Esophagus squamous epithelium (tissue), 5 donors: Measurements from ENCODE around the gene DYNC2H1. TPM values are rescaled to one million over a fixed set of nuclear protein-coding genes. Genes with fewer than 3 reads are reported as not detected.
"Not testable (repeated sequence)": the region's sequence is repeated elsewhere in the genome, so short reads cannot be mapped to it uniquely, and the experiment has no call there.

Experiments
- DNase-seq: peaks from one replicate; lab custom pipeline; 2025; lab: John Stamatoyannopoulos, UW
- H3K27ac ChIP-seq, 4 donors: fragments of 200-600 bp; sonication (generic); one replicate each; pipeline ENCODE4 v1.5.1; 2016 to 2019; ENCODE audit warnings: mild to moderate bottlenecking in 1 of 4
- H3K27me3 ChIP-seq, 4 donors: fragments of 200-600 bp; sonication (generic); 1 replicate in 3 of 4; 2 replicates in 1 of 4; pipeline versions ENCODE4 v1.5.1 to v1.6.0; 2017 to 2021; ENCODE audit warnings: antibody characterized with exemption in 1 of 4
- H3K36me3 ChIP-seq, 3 donors: fragments of 200-600 bp; sonication (generic); one replicate each; pipeline ENCODE4 v1.5.1; 2016 to 2019
- H3K4me1 ChIP-seq, 3 donors: fragments of 200-600 bp; sonication (generic); one replicate each; pipeline ENCODE4 v1.5.1; 2017 to 2019
- H3K4me3 ChIP-seq, 4 donors: fragments of 200-600 bp; sonication (generic); 1 replicate in 3 of 4; 2 replicates in 1 of 4; pipeline ENCODE4 v1.5.1; 2016 to 2019; ENCODE audit warnings: mild to moderate bottlenecking in 2 of 4, moderate library complexity in 1 of 4
- H3K9me3 ChIP-seq, 3 donors: fragments of 200-600 bp; sonication (generic); one replicate each; pipeline ENCODE4 v1.5.1; 2016 to 2019
- POLR2A ChIP-seq, 4 donors: fragments of 450-650 bp; IDR thresholded peaks; one replicate each; pipeline ENCODE4 v1.6.1; 2017; ENCODE audit warnings: antibody characterized with exemption in 4 of 4, mild to moderate bottlenecking in 4 of 4, moderate library complexity in 3 of 4
- WGBS, 2 donors: methylation state at CpG; one replicate each; pipeline ENCODE4 v1.1.5; 2018; 5-methylcytosine and 5-hydroxymethylcytosine counted together
- intact Hi-C: fragments of 100-400 bp; cut with DNase I; formaldehyde crosslinking; loops from one replicate; pipeline ENCODE4 v1.15.0; 2022
- total RNA-seq, 4 donors: library from RNA; depleted of rRNA; stranded (reverse); fragments of >200 nt; gene quantifications; one replicate each; pipeline ENCODE4 v1.1.0, GENCODE V29; 2016
- TF ChIP-seq, protein P1 (sequence below), 6 experiments: fragments of 450-650 bp in 4 of 6; fragments of 200-600 bp in 2 of 6; sonication (generic) in 2 of 6; IDR thresholded peaks; one replicate each; pipeline ENCODE4 v1.5.1; 2016 to 2019; ENCODE audit warnings: antibody characterized with exemption in 6 of 6, mild to moderate bottlenecking in 4 of 6, moderate library complexity in 4 of 6
- donor health status: DM: yes; HTN: yes; CAD: no.

The DYNC2H1 gene
- total RNA-seq, 4 donors from 2014 or later: 6.8 to 13.9 (median 9.3) TPM

DNA sequence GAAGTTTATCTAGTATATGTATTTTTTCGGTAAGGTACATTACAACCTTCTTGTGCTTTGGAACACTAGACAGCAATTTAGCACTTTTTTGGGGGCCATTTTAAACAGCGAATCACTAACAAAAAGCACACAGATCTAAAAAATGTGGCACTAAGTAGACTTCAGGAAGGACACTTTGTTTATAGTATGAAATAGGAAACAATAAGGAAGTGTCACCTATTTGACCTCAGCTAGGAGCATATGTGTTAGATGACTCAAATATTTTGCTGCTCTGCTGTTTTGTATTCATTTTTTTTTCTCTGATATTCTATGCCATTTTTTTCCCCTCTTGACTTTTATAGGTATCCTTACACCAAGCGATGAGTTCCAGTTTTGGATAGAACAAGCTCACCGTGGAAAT lies 5.6 kb downstream of the DYNC2H1 start:
- intact Hi-C loops: no loop called here
- Histone ChIP-seq H3K4me3 (no peak overlapping the region), H3K9me3 (no peaks in the 10 kb centered on the region), H3K27ac (no peak overlapping the region), H3K4me1 (peaks cover 0 to 22% (median 0%) of the 10 kb centered on the region in 3 donors), H3K27me3 (no peaks in the 10 kb centered on the region), H3K36me3 (peaks cover 0 to 17% (median 0%) of the 10 kb centered on the region in 3 donors)
- TF ChIP-seq, protein P1, sequence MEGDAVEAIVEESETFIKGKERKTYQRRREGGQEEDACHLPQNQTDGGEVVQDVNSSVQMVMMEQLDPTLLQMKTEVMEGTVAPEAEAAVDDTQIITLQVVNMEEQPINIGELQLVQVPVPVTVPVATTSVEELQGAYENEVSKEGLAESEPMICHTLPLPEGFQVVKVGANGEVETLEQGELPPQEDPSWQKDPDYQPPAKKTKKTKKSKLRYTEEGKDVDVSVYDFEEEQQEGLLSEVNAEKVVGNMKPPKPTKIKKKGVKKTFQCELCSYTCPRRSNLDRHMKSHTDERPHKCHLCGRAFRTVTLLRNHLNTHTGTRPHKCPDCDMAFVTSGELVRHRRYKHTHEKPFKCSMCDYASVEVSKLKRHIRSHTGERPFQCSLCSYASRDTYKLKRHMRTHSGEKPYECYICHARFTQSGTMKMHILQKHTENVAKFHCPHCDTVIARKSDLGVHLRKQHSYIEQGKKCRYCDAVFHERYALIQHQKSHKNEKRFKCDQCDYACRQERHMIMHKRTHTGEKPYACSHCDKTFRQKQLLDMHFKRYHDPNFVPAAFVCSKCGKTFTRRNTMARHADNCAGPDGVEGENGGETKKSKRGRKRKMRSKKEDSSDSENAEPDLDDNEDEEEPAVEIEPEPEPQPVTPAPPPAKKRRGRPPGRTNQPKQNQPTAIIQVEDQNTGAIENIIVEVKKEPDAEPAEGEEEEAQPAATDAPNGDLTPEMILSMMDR (IDR thresholded peaks at IDR 0.05): no peak
- TF ChIP-seq POLR2A (IDR thresholded peaks at IDR 0.05): no peak
- DNase-seq: no peak
- 90 to 91% methylated on average over 4 of the region's 4 CpGs for whole genome bisulfite sequencing, 2 donors

DNA sequence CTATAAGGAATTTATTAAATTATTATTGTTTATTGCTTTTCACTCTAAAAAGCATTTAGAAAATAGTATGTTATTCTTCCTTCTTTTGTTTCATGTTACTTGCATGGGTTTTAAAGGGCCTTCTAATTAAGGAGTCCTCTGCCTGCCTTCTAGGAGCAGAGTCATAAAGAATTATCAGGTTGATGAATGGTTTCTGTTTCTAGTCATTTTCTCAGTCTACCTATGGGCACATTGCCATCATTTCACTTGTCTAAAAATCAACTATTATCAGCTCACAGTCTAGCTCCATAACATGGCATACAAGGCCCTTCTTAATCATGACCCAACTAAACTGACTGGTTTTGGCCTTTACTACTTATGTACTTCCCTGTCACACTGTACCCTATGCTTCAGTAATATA lies 16.2 kb downstream of the DYNC2H1 start:
- no peaks in the 10 kb centered on the region for H3K9me3 ChIP-seq
- H3K4me3 ChIP-seq: no peak overlapping the region
- peaks cover 0 to 48% (median 0%) of the 10 kb centered on the region in 3 donors for H3K36me3 ChIP-seq
- intact Hi-C loops: no loop called here
- H3K4me1 ChIP-seq: no peaks in the 10 kb centered on the region
- no peak overlapping the region for H3K27ac ChIP-seq
- H3K27me3 ChIP-seq: no peaks in the 10 kb centered on the region
- TF ChIP-seq POLR2A (IDR thresholded peaks at IDR 0.05): no peak
- TF ChIP-seq, protein P1 (IDR thresholded peaks at IDR 0.05): no peak
- DNase-seq: no peak

DNA sequence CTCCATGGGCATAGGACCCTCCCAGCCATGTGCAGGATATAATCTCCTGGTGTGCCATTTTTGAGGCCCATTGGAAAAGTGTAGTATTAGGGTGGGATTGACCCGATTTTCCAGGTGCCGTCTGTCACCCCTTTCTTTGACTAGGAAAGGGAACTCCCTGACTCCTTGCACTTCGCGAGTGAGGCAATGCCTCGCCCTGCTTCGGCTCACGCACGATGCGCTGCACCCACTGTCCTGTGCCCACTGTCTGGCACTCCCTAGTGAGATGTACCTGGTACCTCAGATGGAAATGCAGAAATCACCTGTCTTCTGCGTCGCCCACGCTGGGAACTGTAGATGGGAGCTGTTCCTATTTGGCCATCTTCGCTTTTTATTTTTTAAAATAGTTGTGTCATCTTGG lies 32.8 kb downstream of the DYNC2H1 start:
- H3K4me3 ChIP-seq, H3K27ac ChIP-seq, H3K9me3 ChIP-seq, DNase-seq, H3K4me1 ChIP-seq, intact Hi-C loops, H3K27me3 ChIP-seq: not testable (repeated sequence)
- WGBS, 2 donors: 93 to 99% methylated on average over 8 to 13 of the region's 13 CpGs
- H3K36me3 ChIP-seq: peaks cover 0 to 36% (median 4%) of the 10 kb centered on the region in 3 donors

DNA sequence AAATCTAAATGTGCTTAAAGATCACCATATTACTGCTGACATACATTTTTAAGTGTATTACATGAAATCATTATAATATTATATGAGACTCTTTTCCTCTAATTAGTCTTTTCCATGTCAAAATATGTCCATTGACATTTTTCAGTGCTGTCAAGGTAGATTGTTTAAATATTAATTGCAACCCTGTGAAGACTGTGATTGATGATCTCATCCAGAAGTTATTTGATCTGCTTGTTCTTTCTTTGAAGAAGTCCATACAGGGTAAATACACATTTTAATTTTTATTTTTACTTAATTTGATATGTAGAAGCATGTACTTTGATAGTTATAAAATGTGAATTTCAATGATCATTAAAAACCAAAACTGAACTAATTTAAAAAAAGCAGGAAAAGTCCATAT lies 38.4 kb downstream of the DYNC2H1 start:
- H3K27ac ChIP-seq: no peak overlapping the region
- intact Hi-C loops: no loop called here
- no peaks in the 10 kb centered on the region for H3K9me3 ChIP-seq
- peaks cover 0 to 36% (median 4%) of the 10 kb centered on the region in 3 donors for H3K36me3 ChIP-seq
- DNase-seq: no peak
- no peaks in the 10 kb centered on the region for H3K27me3 ChIP-seq
- no peak for TF ChIP-seq POLR2A (IDR thresholded peaks at IDR 0.05)
- TF ChIP-seq, protein P1 (IDR thresholded peaks at IDR 0.05): no peak
- H3K4me1 ChIP-seq: no peaks in the 10 kb centered on the region
- no peak overlapping the region for H3K4me3 ChIP-seq

DNA sequence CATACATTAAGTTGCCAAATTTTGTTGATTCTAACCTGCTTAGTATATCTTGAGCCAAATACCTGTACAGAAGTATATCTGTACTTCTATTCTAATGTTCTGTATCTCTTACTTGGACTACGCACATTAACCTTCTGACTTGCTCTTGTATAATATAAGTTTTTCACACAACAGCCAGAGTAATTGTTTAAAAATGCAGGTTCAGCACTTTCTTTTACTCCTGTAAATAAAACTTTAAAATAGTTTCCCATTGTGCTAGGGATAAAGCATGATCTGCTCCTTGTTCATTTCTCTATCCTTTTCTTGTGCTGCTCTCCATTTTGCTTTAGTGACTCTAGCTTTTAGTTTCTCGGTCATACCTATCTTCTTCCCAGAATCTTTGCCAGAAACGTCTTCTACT lies 48.3 kb downstream of the DYNC2H1 start:
- Histone ChIP-seq H3K27me3 (no peaks in the 10 kb centered on the region), H3K27ac (no peak overlapping the region), H3K36me3 (peaks cover 0 to 35% (median 0%) of the 10 kb centered on the region in 3 donors), H3K4me3 (no peak overlapping the region), H3K9me3 (no peaks in the 10 kb centered on the region), H3K4me1 (no peaks in the 10 kb centered on the region)
- DNase-seq: no peak
- intact Hi-C loops: no loop called here
- no peak for TF ChIP-seq POLR2A (IDR thresholded peaks at IDR 0.05)
- TF ChIP-seq, protein P1 (IDR thresholded peaks at IDR 0.05): no peak
- WGBS, 2 donors: 82 to 95% methylated on average over 3 of the region's 3 CpGs
